ENCODE results near the gene KCTD16. TPM values are rescaled to one million over a fixed set of nuclear protein-coding genes. Genes with fewer than 3 reads are reported as not detected.

The KCTD16 gene
- polyA plus RNA-seq, 1 donor (not counting 4 experiments of a cell fraction or from before 2014, with no cell fraction given), result 0.04 TPM

DNA sequence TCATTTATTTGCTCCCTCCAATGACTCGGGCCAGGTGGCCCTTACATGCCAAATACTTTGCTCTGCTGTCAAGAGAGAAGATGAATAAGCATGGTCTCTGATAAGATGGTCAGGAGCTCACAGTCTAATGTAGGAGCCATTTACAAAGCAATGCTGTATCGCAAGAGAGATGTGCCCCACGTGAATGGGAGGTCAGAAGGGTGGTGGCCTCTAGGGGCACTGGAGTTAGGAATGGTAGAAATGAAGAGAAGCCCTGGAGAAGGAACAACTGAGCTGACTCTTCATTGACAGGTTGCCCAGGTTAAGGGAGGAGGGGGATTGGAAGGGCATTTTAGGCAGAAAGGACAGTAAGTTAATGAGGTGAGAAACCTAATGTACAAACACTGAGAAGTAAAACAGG is 286.5 kb downstream of the KCTD16 start:
- no peak overlapping the region for H3K27ac ChIP-seq (ENCODE audit: control insufficient read depth, insufficient read depth, low read length)
- no peaks in the 10 kb centered on the region for H3K9me1 ChIP-seq (ENCODE audit: control insufficient read depth, extremely low read depth, insufficient read depth, low read length)
- H3K4me2 ChIP-seq (ENCODE audit: control insufficient read depth, extremely low read depth, insufficient read depth, low read depth, low read length), result no peak overlapping the region
- H3K27me3 ChIP-seq (ENCODE audit: control insufficient read depth, extremely low read depth, insufficient read depth, low read length), result no peaks in the 10 kb centered on the region
- H3K36me3 ChIP-seq (ENCODE audit: control insufficient read depth in 2 of 2, extremely low read depth in 1 of 2, insufficient read depth in 2 of 2, low read length in 2 of 2), result no peaks in the 10 kb centered on the region
- H2AFZ ChIP-seq (ENCODE audit: control insufficient read depth, low read length), result no peak overlapping the region
- DNase-seq (ENCODE audit: low read depth, low spot score), result no peak
- FAIRE-seq, result no peak
- dilution Hi-C loops (cut with MboI; ENCODE audit: extremely low pct_ligation_motif_present, low sequenced_read_pairs), result no loop called here
- H4K20me1 ChIP-seq (ENCODE audit: control insufficient read depth, extremely low read depth, insufficient read depth, low read length), result no peaks in the 10 kb centered on the region
- TF ChIP-seq, protein P1, sequence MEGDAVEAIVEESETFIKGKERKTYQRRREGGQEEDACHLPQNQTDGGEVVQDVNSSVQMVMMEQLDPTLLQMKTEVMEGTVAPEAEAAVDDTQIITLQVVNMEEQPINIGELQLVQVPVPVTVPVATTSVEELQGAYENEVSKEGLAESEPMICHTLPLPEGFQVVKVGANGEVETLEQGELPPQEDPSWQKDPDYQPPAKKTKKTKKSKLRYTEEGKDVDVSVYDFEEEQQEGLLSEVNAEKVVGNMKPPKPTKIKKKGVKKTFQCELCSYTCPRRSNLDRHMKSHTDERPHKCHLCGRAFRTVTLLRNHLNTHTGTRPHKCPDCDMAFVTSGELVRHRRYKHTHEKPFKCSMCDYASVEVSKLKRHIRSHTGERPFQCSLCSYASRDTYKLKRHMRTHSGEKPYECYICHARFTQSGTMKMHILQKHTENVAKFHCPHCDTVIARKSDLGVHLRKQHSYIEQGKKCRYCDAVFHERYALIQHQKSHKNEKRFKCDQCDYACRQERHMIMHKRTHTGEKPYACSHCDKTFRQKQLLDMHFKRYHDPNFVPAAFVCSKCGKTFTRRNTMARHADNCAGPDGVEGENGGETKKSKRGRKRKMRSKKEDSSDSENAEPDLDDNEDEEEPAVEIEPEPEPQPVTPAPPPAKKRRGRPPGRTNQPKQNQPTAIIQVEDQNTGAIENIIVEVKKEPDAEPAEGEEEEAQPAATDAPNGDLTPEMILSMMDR (optimal IDR thresholded peaks at IDR 0.05 in 1 of 3, IDR thresholded peaks at IDR 0.05 in 1 of 3, conservative IDR thresholded peaks at IDR 0.05 in 1 of 3; ENCODE audit: extremely low read depth in 1 of 3, insufficient read depth in 2 of 3, low read length in 3 of 3), result no peak
- no peak for TF ChIP-seq EZH2 (IDR thresholded peaks at IDR 0.05; ENCODE audit: low read length)
- no peak overlapping the region for H3K9ac ChIP-seq (ENCODE audit: control insufficient read depth, extremely low read depth, insufficient read depth, low read length)
- H3K9me3 ChIP-seq (ENCODE audit: control insufficient read depth, low read depth, low read length), result no peaks in the 10 kb centered on the region
- no peaks in the 10 kb centered on the region for H3K4me1 ChIP-seq (ENCODE audit: control insufficient read depth, extremely low read depth, insufficient read depth, low read length)
- no peaks in the 10 kb centered on the region for H3K79me2 ChIP-seq (ENCODE audit: control insufficient read depth, insufficient read depth, low read length)
- H3K4me3 ChIP-seq (ENCODE audit: control insufficient read depth in 2 of 3, extremely low read depth in 1 of 3, insufficient read depth in 2 of 3, low read depth in 1 of 3, low read length in 3 of 3), result no peak overlapping the region

GRCh38 chr5:144458216-144458615 is 287.5 kb downstream of the KCTD16 start:
- Histone ChIP-seq H4K20me1 (ENCODE audit: control insufficient read depth, extremely low read depth, insufficient read depth, low read length) (no peaks in the 10 kb centered on the region), H3K9ac (ENCODE audit: control insufficient read depth, extremely low read depth, insufficient read depth, low read length) (no peak overlapping the region), H3K4me3 (ENCODE audit: control insufficient read depth in 2 of 3, extremely low read depth in 1 of 3, insufficient read depth in 2 of 3, low read depth in 1 of 3, low read length in 3 of 3) (no peak overlapping the region), H3K9me3 (ENCODE audit: control insufficient read depth, low read depth, low read length) (no peaks in the 10 kb centered on the region), H3K9me1 (ENCODE audit: control insufficient read depth, extremely low read depth, insufficient read depth, low read length) (no peaks in the 10 kb centered on the region), H3K36me3 (ENCODE audit: control insufficient read depth in 2 of 2, extremely low read depth in 1 of 2, insufficient read depth in 2 of 2, low read length in 2 of 2) (no peaks in the 10 kb centered on the region), H3K4me1 (ENCODE audit: control insufficient read depth, extremely low read depth, insufficient read depth, low read length) (no peaks in the 10 kb centered on the region), H3K27me3 (ENCODE audit: control insufficient read depth, extremely low read depth, insufficient read depth, low read length) (no peaks in the 10 kb centered on the region), H3K27ac (ENCODE audit: control insufficient read depth, insufficient read depth, low read length) (no peak overlapping the region), H2AFZ (ENCODE audit: control insufficient read depth, low read length) (no peak overlapping the region), H3K79me2 (ENCODE audit: control insufficient read depth, insufficient read depth, low read length) (no peaks in the 10 kb centered on the region), H3K4me2 (ENCODE audit: control insufficient read depth, extremely low read depth, insufficient read depth, low read depth, low read length) (no peak overlapping the region)
- FAIRE-seq (no peak), DNase-seq (ENCODE audit: low read depth, low spot score) (no peak)
- dilution Hi-C loops (cut with MboI; ENCODE audit: extremely low pct_ligation_motif_present, low sequenced_read_pairs), result no loop called here
- no peak for TF ChIP-seq EZH2 (IDR thresholded peaks at IDR 0.05; ENCODE audit: low read length)
- TF ChIP-seq, protein P1 (optimal IDR thresholded peaks at IDR 0.05 in 1 of 3, IDR thresholded peaks at IDR 0.05 in 1 of 3, conservative IDR thresholded peaks at IDR 0.05 in 1 of 3; ENCODE audit: extremely low read depth in 1 of 3, insufficient read depth in 2 of 3, low read length in 3 of 3), result no peak
